ENCODE results near the gene GPATCH2.
"Not testable (repeated sequence)": the region's sequence is repeated elsewhere in the genome, so short reads cannot be mapped to it uniquely, and the experiment has no call there.

GPATCH2 gene

DNA sequence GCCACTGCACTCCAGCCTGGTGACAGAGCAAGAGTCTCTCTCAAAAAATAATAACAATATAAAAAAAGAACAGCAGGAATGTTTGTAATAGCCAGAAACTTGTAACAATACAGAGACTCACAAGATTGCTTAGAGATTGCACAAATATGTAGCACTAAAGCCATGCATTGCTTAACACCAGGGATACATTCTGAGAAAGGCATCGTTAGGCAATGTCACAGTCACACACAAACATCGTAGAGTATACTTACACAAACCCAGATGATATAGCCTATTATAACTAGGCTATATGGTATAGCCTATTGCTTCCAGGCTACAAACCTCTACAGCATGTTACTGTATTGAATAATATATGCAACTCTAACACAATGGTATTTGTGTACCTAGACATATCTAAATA is 45.3 kb downstream of the GPATCH2 start:
- no peak overlapping the region for H3K4me3 ChIP-seq (ENCODE audit: low read depth, low read length)
- no peak for TF ChIP-seq CTCF (IDR thresholded peaks at IDR 0.05; ENCODE audit: borderline replicate concordance, insufficient read depth, low read depth, low read length)

DNA sequence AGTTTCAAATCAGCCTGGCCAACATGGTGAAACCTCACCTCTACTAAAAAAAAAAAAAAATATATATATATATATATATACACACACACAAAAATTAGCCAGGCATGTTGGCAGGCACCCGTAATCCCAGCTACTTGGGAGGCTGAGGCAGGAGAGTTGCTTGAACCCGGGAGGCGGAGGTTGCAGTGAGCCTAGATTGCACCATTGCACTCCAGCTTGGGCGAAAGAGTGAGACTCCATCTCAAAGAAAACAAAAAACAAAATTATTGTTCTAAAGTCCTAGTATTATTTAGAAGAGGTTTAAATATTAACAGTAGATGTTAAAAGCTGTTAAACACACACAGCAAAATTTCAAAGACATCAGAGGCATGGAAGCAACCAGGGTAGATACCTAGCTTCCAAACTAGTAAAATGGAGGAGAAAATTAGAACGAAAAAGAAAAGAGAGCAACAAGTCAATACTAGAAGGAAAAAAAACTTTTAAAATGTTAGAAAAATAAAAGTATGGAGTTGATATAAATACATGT is 46.5 kb downstream of the GPATCH2 start:
- not testable (repeated sequence) for H3K4me3 ChIP-seq (ENCODE audit: low read depth, low read length)

DNA sequence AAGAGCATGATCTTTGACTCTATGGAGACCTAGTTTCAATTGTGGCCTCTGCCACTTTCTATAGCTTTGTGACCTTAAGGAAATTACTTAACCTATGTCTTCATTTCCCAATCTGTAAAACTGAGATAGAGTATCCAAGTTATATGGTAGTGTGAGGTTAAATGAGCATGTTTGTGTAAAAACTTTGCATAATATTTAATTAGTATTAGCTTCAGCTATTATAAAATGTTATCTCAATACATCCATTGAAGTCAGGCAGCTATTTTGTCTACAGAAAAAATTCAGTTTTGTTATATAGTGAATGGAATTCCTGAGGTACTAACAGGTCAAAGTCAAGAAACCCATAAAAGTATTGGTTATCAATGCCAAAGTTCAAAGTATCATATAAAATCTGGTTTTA is 53.6 kb downstream of the GPATCH2 start:
- TF ChIP-seq CTCF (IDR thresholded peaks at IDR 0.05; ENCODE audit: borderline replicate concordance, insufficient read depth, low read depth, low read length): no peak

GRCh38 chr1:217574265-217574949 is 56.5 kb downstream of the GPATCH2 start:
- TF ChIP-seq CTCF (IDR thresholded peaks at IDR 0.05; ENCODE audit: borderline replicate concordance, insufficient read depth, low read depth, low read length): no peak
- H3K4me3 ChIP-seq (ENCODE audit: low read depth, low read length): no peak overlapping the region

More for the DNA sequence above, 53.6 kb downstream of the GPATCH2 start:
- H3K4me3 ChIP-seq (ENCODE audit: low read depth, low read length): no peak overlapping the region

DNA sequence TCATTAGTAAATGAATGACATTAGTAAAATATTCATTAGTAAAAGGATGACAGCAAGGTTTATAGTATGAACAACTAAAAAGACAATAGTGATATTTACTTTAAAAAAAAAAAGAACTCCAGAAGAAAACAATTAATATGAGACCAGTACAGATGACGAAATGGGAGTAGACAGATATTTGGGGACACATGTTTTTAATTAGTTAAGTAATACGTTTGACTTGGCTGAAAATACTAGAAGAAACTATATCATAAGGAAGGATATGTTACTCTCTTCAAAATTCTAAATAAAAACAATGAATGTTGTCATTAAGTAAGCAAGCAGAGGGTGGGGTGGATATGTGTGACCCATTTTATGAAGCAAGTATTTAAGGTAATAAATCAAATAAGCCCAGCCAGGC is 61.9 kb downstream of the GPATCH2 start:
- TF ChIP-seq CTCF (IDR thresholded peaks at IDR 0.05; ENCODE audit: borderline replicate concordance, insufficient read depth, low read depth, low read length): no peak
- H3K4me3 ChIP-seq (ENCODE audit: low read depth, low read length): no peak overlapping the region

- no peak overlapping the region for H3K4me3 ChIP-seq (ENCODE audit: low read depth, low read length)
- TF ChIP-seq CTCF (IDR thresholded peaks at IDR 0.05; ENCODE audit: borderline replicate concordance, insufficient read depth, low read depth, low read length): no peak
These were observed 62.7 kb downstream of the GPATCH2 start for GRCh38 chr1:217568200-217568599.

DNA sequence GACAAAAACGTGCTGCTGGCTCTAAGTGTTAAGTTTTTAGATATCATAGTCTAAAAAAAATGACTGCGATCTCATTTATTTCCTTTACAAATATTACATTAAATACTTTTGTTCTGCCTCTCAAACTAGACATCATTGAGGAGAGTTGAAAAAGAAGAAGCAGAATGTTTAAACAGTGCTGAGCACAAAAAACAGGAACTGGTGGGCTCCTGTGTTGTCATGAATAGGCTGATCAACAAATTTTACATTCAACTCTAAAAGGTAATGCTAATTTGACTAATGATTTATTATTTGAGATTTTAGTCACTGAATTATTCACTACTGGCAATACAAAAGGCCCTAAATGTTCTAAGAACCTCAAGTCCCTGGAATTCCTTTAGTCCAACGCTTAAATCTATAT is 66.1 kb downstream of the GPATCH2 start:
- TF ChIP-seq CTCF (IDR thresholded peaks at IDR 0.05; ENCODE audit: borderline replicate concordance, insufficient read depth, low read depth, low read length): no peak
- no peak overlapping the region for H3K4me3 ChIP-seq (ENCODE audit: low read depth, low read length)
